K562 (cell line): ENCODE results near the gene PGAP3. TPM values are rescaled to one million over a fixed set of nuclear protein-coding genes. Genes with fewer than 3 reads are reported as not detected.

Source experiments
- CEBPZ ChIP-seq: fragments of 150-350 bp; IDR thresholded peaks from 2 replicates; pipeline ENCODE4 v1.6.1; 2014; ENCODE audit warnings: low read depth, mild to moderate bottlenecking, low read length, borderline replicate concordance
- HMBOX1 ChIP-seq: sonication (generic); IDR thresholded peaks from 2 replicates; pipeline ENCODE4 v1.6.1; 2016
- RUNX1 ChIP-seq: sonication (generic); IDR thresholded peaks from 2 replicates; pipeline ENCODE4 v1.6.1; 2016; ENCODE audit warnings: antibody characterized with exemption, low read depth
- SNAPC5 ChIP-seq: fragments of 250-450 bp; sonication (Bioruptor Pico); IDR thresholded peaks from 2 replicates; pipeline ENCODE4 v1.8.0; 2021; ENCODE audit warnings: moderate library complexity, mild to moderate bottlenecking, inconsistent platforms
- ZNF175 ChIP-seq: fragments of 200-800 bp; sonication (Bioruptor generic); IDR thresholded peaks from 2 replicates; pipeline ENCODE4 v1.6.1; 2016; ENCODE audit warnings: low read depth, mild to moderate bottlenecking, missing genetic modification characterization, missing compliant biosample characterization
- polyA plus RNA-seq, 8 experiments: library from polyadenylated mRNA; depleted of rRNA in 4 of 8; stranded (reverse) in 5 of 8; unstranded in 3 of 8; fragments of >200 nt; fragmentation: Nextera tagmentation in 2 of 8; fragmentation: Illumina TruSeq in 1 of 8; extraction: Ambion mirVana in 2 of 8; extraction: Trizol in 1 of 8; gene quantifications; 2 replicates each; pipeline versions ENCODE4 v1.2.1 to v1.2.3, GENCODE V29; 2011 to 2014; ENCODE audit warnings: inconsistent platforms in 1 of 8, missing spikeins in 1 of 8
- total RNA-seq, 7 experiments: library from RNA; depleted of rRNA in 6 of 7; stranded (reverse); fragments of >200 nt in 6 of 7; fragmentation: Illumina TruSeq in 2 of 7; extraction: Trizol in 2 of 7; gene quantifications; 2 replicates each; pipeline versions ENCODE4 v1.2.1 to v1.2.3, GENCODE V29; 2011 to 2021; ENCODE audit warnings: low replicate concordance in 1 of 7

The PGAP3 gene
- total and polyA plus RNA-seq, 9 of the 15 experiments (the other 6 are each of a cell fraction or from before 2014, with no cell fraction given) = 0.38 to 9.4 (median 4.5) TPM

GRCh38 chr17:39719563-39720355 lies 31.9 kb upstream of the PGAP3 start (continued):
- TF ChIP-seq CEBPZ (no peak), SNAPC5 (CRISPR knock-in tag) (no peak), HMBOX1 (no peak), RUNX1 (no peak), ZNF175 (no peak)
